Upper lobe of right lung (tissue), 1 donor: ENCODE data around the gene CNTN4. TPM values are rescaled to one million over a fixed set of nuclear protein-coding genes. Genes with fewer than 3 reads are reported as not detected.

Source experiments
- ATAC-seq: fragments of 200-7000 bp; cut with Tn5 transposase; one replicate; pipeline ENCODE4 v1.9.1; 2020; ENCODE audit warnings: mild to moderate bottlenecking, moderate library complexity
- DNase-seq: peaks from one replicate; pipeline ENCODE4 v3.0.0-alpha.2; 2020
- H3K27ac ChIP-seq: fragments of 200-600 bp; one replicate; pipeline ENCODE4 v1.8.0; 2022
- H3K27me3 ChIP-seq: fragments of 200-600 bp; one replicate; pipeline ENCODE4 v1.8.0; 2022; ENCODE audit warnings: mild to moderate bottlenecking
- H3K36me3 ChIP-seq: fragments of 200-600 bp; one replicate; pipeline ENCODE4 v1.8.0; 2022
- H3K4me1 ChIP-seq: fragments of 200-600 bp; one replicate; pipeline ENCODE4 v1.8.0; 2022
- H3K4me3 ChIP-seq: fragments of 200-600 bp; one replicate; pipeline ENCODE4 v1.8.0; 2022; ENCODE audit warnings: mild to moderate bottlenecking
- H3K9me3 ChIP-seq: fragments of 200-600 bp; one replicate; pipeline ENCODE4 v1.8.0; 2022
- intact Hi-C: fragments of 100-400 bp; cut with DNase I; formaldehyde crosslinking; loops from one replicate; pipeline ENCODE4 v1.11.0; 2022
- total RNA-seq: library from RNA; stranded (reverse); fragmentation: NEBNext Ultra II Directional; extraction: Animal tissue kit (Norgen Biotek cat#: 25700); gene quantifications from one replicate; pipeline ENCODE4 v1.2.1, GENCODE V29; 2021
- TF ChIP-seq, protein P1 (sequence below): fragments of 200-600 bp; IDR thresholded peaks from one replicate; pipeline ENCODE4 v1.8.0; 2022; ENCODE audit warnings: antibody characterized with exemption
- donor health status: DM: no; HTN: yes; CAD: no; lungs with severe emphysema.

The CNTN4 gene
- total RNA-seq, 1 donor from 2014 or later = 11.3 TPM

DNA sequence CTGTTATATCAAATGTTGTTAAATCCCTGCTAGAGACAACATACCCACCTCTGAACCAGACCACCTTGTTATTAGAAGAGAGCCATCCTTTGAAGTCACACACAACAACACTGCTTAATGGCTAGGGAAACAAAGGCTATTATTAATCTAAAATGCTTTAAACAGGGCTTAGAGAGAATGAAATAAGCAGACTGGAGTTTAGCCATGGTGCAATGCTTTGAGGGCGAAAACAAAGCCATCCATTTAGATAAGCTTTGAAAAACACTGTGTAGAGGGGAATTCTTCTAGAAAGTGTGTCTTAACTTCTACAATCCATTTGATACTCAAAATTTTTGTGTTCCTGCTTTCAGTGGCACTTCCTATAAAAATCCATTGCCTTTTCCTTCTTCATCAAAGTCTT lies 862.9 kb downstream of the CNTN4 start:
- H3K27me3 ChIP-seq = no peaks in the 10 kb centered on the region
- intact Hi-C loops = no loop called here
- DNase-seq = no peak
- H3K27ac ChIP-seq = no peak overlapping the region
- no peak for ATAC-seq
- H3K36me3 ChIP-seq = no peaks in the 10 kb centered on the region
- H3K9me3 ChIP-seq = no peaks in the 10 kb centered on the region
- H3K4me1 ChIP-seq = peaks cover 10% of the 10 kb centered on the region
- TF ChIP-seq, protein P1, sequence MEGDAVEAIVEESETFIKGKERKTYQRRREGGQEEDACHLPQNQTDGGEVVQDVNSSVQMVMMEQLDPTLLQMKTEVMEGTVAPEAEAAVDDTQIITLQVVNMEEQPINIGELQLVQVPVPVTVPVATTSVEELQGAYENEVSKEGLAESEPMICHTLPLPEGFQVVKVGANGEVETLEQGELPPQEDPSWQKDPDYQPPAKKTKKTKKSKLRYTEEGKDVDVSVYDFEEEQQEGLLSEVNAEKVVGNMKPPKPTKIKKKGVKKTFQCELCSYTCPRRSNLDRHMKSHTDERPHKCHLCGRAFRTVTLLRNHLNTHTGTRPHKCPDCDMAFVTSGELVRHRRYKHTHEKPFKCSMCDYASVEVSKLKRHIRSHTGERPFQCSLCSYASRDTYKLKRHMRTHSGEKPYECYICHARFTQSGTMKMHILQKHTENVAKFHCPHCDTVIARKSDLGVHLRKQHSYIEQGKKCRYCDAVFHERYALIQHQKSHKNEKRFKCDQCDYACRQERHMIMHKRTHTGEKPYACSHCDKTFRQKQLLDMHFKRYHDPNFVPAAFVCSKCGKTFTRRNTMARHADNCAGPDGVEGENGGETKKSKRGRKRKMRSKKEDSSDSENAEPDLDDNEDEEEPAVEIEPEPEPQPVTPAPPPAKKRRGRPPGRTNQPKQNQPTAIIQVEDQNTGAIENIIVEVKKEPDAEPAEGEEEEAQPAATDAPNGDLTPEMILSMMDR = no peak
- no peak overlapping the region for H3K4me3 ChIP-seq

DNA sequence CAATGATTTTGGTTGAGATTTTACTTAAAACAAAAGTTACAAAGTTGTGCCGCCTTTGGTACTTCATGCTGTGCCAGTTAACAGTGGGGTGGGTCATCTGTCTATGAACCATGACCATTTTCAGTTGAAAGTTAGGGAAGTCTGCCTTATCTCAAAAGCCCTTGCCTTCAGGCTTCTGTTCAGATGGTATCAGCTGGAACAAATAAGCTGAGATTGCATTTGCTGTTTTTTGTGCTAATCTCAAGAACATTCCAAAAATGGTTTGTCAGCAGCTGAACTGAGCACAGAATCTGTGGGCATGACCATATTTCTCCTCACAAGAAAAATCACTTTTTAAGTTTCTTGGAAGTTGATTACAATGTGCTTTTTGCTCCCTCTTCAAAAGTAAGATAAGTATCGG lies 869.2 kb downstream of the CNTN4 start:
- Histone ChIP-seq H3K4me1 (no peaks in the 10 kb centered on the region), H3K27ac (no peak overlapping the region), H3K4me3 (no peak overlapping the region), H3K9me3 (no peaks in the 10 kb centered on the region), H3K27me3 (no peaks in the 10 kb centered on the region), H3K36me3 (no peaks in the 10 kb centered on the region)
- intact Hi-C loops = no loop called here
- ATAC-seq (no peak), DNase-seq (no peak)
- TF ChIP-seq, protein P1 = no peak

DNA sequence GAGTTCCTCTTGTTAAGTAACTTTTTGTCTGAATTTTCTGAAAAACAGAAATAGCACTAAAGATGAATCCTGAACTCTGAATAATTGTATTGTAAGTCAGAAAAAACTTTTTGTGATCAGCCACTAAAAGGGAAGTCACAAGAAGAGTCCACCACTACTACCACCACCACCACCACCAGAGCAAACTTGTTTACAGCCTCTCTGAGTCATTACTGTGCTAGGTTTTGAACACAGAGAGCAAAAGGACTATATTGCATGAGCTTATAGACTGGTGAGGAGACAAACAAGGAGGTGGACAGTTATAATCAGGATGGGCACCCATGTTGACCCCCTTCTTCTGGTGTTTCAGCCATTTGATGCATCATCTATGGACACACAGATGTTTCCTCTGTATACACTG lies 869.8 kb downstream of the CNTN4 start:
- TF ChIP-seq, protein P1 = no peak
- Histone ChIP-seq H3K27me3 (no peaks in the 10 kb centered on the region), H3K4me1 (no peaks in the 10 kb centered on the region), H3K4me3 (no peak overlapping the region), H3K27ac (no peak overlapping the region), H3K36me3 (no peaks in the 10 kb centered on the region), H3K9me3 (no peaks in the 10 kb centered on the region)
- DNase-seq (no peak), ATAC-seq (no peak)
- intact Hi-C loops = no loop called here

DNA sequence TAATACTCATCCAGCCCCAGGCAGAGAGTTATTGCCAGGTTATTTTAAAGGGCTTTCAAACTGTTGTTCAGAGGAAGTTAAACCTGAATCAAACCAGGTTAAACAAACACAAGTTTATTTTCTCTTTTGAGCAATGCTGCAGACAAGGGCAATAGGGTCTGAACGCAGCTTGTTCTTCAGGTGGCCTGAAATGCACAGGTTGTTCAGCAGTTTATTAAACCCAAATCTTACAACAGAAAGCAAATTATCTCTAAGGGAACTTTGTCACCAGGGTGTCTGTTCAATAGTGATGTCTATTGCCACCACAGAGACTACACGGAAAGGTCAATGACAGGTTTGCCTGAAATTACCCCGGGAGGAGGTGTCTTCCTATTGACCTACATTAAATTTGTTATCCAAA lies 877.5 kb downstream of the CNTN4 start:
- no peak for ATAC-seq
- DNase-seq = no peak
- no peaks in the 10 kb centered on the region for H3K4me1 ChIP-seq
- H3K4me3 ChIP-seq = no peak overlapping the region
- no peak overlapping the region for H3K27ac ChIP-seq
- no peaks in the 10 kb centered on the region for H3K27me3 ChIP-seq
- intact Hi-C loops = no loop called here
- TF ChIP-seq, protein P1 = no peak
- H3K36me3 ChIP-seq = no peaks in the 10 kb centered on the region
- no peaks in the 10 kb centered on the region for H3K9me3 ChIP-seq

DNA sequence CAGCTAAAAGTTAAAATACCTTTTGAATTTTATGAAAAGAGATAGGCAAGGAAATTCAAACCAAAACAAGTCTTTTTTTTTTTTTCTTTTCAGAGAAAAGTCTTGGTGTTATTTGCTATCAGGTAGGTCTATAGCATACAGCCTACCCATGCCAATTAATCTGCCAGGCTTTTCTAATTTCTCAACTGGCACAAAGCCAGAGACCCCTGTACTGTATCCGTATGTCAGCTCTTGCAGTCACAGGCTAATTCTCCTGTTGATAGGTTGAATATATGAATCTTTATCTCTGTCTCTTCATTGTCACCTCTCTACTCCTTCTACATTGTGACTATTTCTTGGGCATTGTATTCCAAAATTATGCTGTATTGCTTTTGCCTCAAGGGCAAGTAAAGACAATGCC lies 878.1 kb downstream of the CNTN4 start:
- intact Hi-C loops = no loop called here
- no peak for ATAC-seq
- no peaks in the 10 kb centered on the region for H3K27me3 ChIP-seq
- TF ChIP-seq, protein P1 = no peak
- H3K27ac ChIP-seq = no peak overlapping the region
- no peaks in the 10 kb centered on the region for H3K9me3 ChIP-seq
- H3K36me3 ChIP-seq = no peaks in the 10 kb centered on the region
- no peaks in the 10 kb centered on the region for H3K4me1 ChIP-seq
- H3K4me3 ChIP-seq = no peak overlapping the region
- no peak for DNase-seq
